GM19452 (cell line): ENCODE data around the gene FCRL5.
"Not testable (repeated sequence)": the region's sequence is repeated elsewhere in the genome, so short reads cannot be mapped to it uniquely, and the experiment has no call there.

Source experiments
- ATAC-seq: cut with Tn5 transposase; IDR thresholded peaks from one replicate; pipeline ENCODE4 v1.9.1; 2021; ENCODE audit not compliant: unreplicated experiment

Gene FCRL5

GRCh38 chr1:157551694-157552693, at the start of gene FCRL5:
Gene FCRL5, minus strand, starts transcription at chr1:157552515. Its CDS starts 153 bp downstream, at chr1:157552362.
- no peak for ATAC-seq

GRCh38 chr1:157600236-157600635, 47.9 kb upstream of the FCRL5 start:
- ATAC-seq: no peak

- peak; percentile 63 for ATAC-seq
Measured at GRCh38 chr1:157597959-157598667, 45.8 kb upstream of the FCRL5 start, which contains the start of gene FCRL4. Gene FCRL4, minus strand, starts transcription at chr1:157598085. Its CDS starts 141 bp downstream, at chr1:157597944.

- peak; percentile 32 for ATAC-seq
Measured at GRCh38 chr1:157596384-157596783, 44.1 kb upstream of the FCRL5 start.

- peak; percentile 54 for ATAC-seq
Measured at GRCh38 chr1:157595356-157595755, 43.0 kb upstream of the FCRL5 start.

GRCh38 chr1:157585984-157586383, 33.7 kb upstream of the FCRL5 start:
- ATAC-seq: no peak

GRCh38 chr1:157584503-157584902, 32.2 kb upstream of the FCRL5 start:
- no peak for ATAC-seq

GRCh38 chr1:157580828-157581210, 28.5 kb upstream of the FCRL5 start:
- ATAC-seq: no peak

- ATAC-seq: no peak
Measured at GRCh38 chr1:157580179-157580827, 28.0 kb upstream of the FCRL5 start.

- no peak for ATAC-seq
Measured at GRCh38 chr1:157577420-157577819, 25.1 kb upstream of the FCRL5 start.

- peak; percentile 68 for ATAC-seq
Measured at GRCh38 chr1:157575744-157576143, 23.4 kb upstream of the FCRL5 start.

- ATAC-seq: no peak
Measured at GRCh38 chr1:157574836-157575235, 22.5 kb upstream of the FCRL5 start.

- peak; percentile 42 for ATAC-seq
Measured at GRCh38 chr1:157566484-157567300, 14.4 kb upstream of the FCRL5 start.

GRCh38 chr1:157562515-157562914, 10.2 kb upstream of the FCRL5 start:
- ATAC-seq: peak; percentile 57

GRCh38 chr1:157558119-157558518, 5.8 kb upstream of the FCRL5 start:
- ATAC-seq: no peak

- ATAC-seq: not testable (repeated sequence)
Measured at GRCh38 chr1:157548081-157548480, 4.2 kb downstream of the FCRL5 start.

- ATAC-seq: no peak
Measured at GRCh38 chr1:157542676-157543075, 9.6 kb downstream of the FCRL5 start.

GRCh38 chr1:157540852-157541251, 11.5 kb downstream of the FCRL5 start:
- ATAC-seq: no peak

GRCh38 chr1:157540160-157540748, 12.1 kb downstream of the FCRL5 start:
- no peak for ATAC-seq

GRCh38 chr1:157539568-157539967, 12.7 kb downstream of the FCRL5 start:
- ATAC-seq: no peak
